WI38 (cell line): Measurements from ENCODE around the gene PRKCE.

Source experiments
- H3K4me3 ChIP-seq: 2 replicates; pipeline ENCODE4 v1.5.1; 2011; ENCODE audit warnings: low read depth, mild to moderate bottlenecking, control low read depth, low read length
- CTCF ChIP-seq: IDR thresholded peaks from 2 replicates; pipeline ENCODE4 v1.5.1; 2012; ENCODE audit warnings: low read depth, mild to moderate bottlenecking, control low read depth, low read length

The PRKCE gene

GRCh38 chr2:45646289-45646688 lies 5.2 kb upstream of the PRKCE start:
- H3K4me3 ChIP-seq = no peak overlapping the region
- TF ChIP-seq CTCF = no peak

GRCh38 chr2:45647356-45647755 lies 4.1 kb upstream of the PRKCE start:
- no peak for TF ChIP-seq CTCF
- H3K4me3 ChIP-seq = no peak overlapping the region

- no peak overlapping the region for H3K4me3 ChIP-seq
- no peak for TF ChIP-seq CTCF
Measured at GRCh38 chr2:45647986-45648520, 3.4 kb upstream of the PRKCE start.

GRCh38 chr2:45648636-45649035 lies 2.8 kb upstream of the PRKCE start:
- TF ChIP-seq CTCF = no peak

GRCh38 chr2:45649462-45649857 lies 2.0 kb upstream of the PRKCE start:
- peak overlapping the region; percentile 80 for H3K4me3 ChIP-seq
- TF ChIP-seq CTCF = no peak

More at GRCh38 chr2:45648636-45649035, 2.8 kb upstream of the PRKCE start:
- no peak overlapping the region for H3K4me3 ChIP-seq

GRCh38 chr2:45649858-45650811 lies 1.3 kb upstream of the PRKCE start:
- TF ChIP-seq CTCF = no peak
- H3K4me3 ChIP-seq = peak overlapping the region; percentile 80

GRCh38 chr2:45650851-45651414 lies 542 bp upstream of the PRKCE start:
- H3K4me3 ChIP-seq = peak overlapping the region; percentile 80
- TF ChIP-seq CTCF = no peak
